Fibroblast of lung (primary cell): ENCODE measurements around the gene PEX16. TPM values are rescaled to one million over a fixed set of nuclear protein-coding genes. Genes with fewer than 3 reads are reported as not detected.
A peak's percentile ranks its signal among the peaks of the same experiment; 100 is the strongest.

ENCODE experiments used
- DNase-seq, 2 donors: peaks; one replicate each; pipeline versions ENCODE4 v3.0.0 to v3.0.0-alpha.2; 2010; ENCODE audit warnings: low read depth in 2 of 2
- H2AFZ ChIP-seq: 2 replicates; pipeline ENCODE4 v1.5.1; 2012; ENCODE audit warnings: low read length, control low read depth, inconsistent platforms
- H3K27ac ChIP-seq: 2 replicates; pipeline ENCODE4 v1.5.1; 2011; ENCODE audit warnings: low read length, control low read depth; ENCODE audit not compliant: insufficient read depth
- H3K27me3 ChIP-seq: 2 replicates; pipeline ENCODE4 v1.5.1; 2011; ENCODE audit warnings: mild to moderate bottlenecking, low read length; ENCODE audit not compliant: control insufficient read depth, insufficient read depth
- H3K36me3 ChIP-seq: 2 replicates; pipeline ENCODE4 v1.5.1; 2011; ENCODE audit warnings: low read length; ENCODE audit not compliant: control insufficient read depth, insufficient read depth
- H3K4me1 ChIP-seq: 2 replicates; pipeline ENCODE4 v1.5.1; 2011; ENCODE audit warnings: low read length; ENCODE audit not compliant: control insufficient read depth, insufficient read depth; ENCODE audit errors: extremely low read depth
- H3K4me2 ChIP-seq: 2 replicates; pipeline ENCODE4 v1.5.1; 2011; ENCODE audit warnings: low read length, control low read depth; ENCODE audit not compliant: insufficient read depth; ENCODE audit errors: extremely low read depth
- H3K4me3 ChIP-seq, 4 experiments: fragments of 200-600 bp in 1 of 4; sonication (generic) in 1 of 4; replicated peaks in 1 of 4; 2 replicates each; pipeline ENCODE4 v1.5.1; 2011 to 2016; ENCODE audit warnings: low read length in 4 of 4, low read depth in 3 of 4, mild to moderate bottlenecking in 3 of 4, control low read depth in 2 of 4, inconsistent platforms in 1 of 4, mixed read lengths in 1 of 4; ENCODE audit not compliant: insufficient read depth in 1 of 4; ENCODE audit errors: control extremely low read depth in 1 of 4
- H3K79me2 ChIP-seq: 2 replicates; pipeline ENCODE4 v1.5.1; 2012; ENCODE audit warnings: mild to moderate bottlenecking, low read length, inconsistent platforms; ENCODE audit not compliant: control insufficient read depth, insufficient read depth
- H3K9ac ChIP-seq: 2 replicates; pipeline ENCODE4 v1.5.1; 2011; ENCODE audit warnings: mild to moderate bottlenecking, low read length, control low read depth; ENCODE audit not compliant: insufficient read depth
- H3K9me3 ChIP-seq: 2 replicates; pipeline ENCODE4 v1.5.1; 2012; ENCODE audit warnings: low read depth, low read length; ENCODE audit not compliant: control insufficient read depth, insufficient read depth
- H4K20me1 ChIP-seq: 2 replicates; pipeline ENCODE4 v1.5.1; 2011; ENCODE audit warnings: low read length; ENCODE audit not compliant: control insufficient read depth, insufficient read depth; ENCODE audit errors: extremely low read depth
- CTCF ChIP-seq, 2 donors: IDR thresholded peaks in 1 of 2; conservative IDR thresholded peaks in 1 of 2; 1 replicate in 1 of 2; 2 replicates in 1 of 2; pipeline ENCODE4 v1.5.1; 2011 to 2012; ENCODE audit warnings: low read length in 2 of 2, control low read depth in 1 of 2, inconsistent platforms in 1 of 2, low read depth in 1 of 2, mild to moderate bottlenecking in 1 of 2
- EZH2 ChIP-seq: IDR thresholded peaks from 2 replicates; pipeline ENCODE4 v1.5.1; 2012; ENCODE audit warnings: low read length, control low read depth, mild to moderate bottlenecking; ENCODE audit errors: missing control alignments
- polyA plus RNA-seq, 2 donors: library from polyadenylated mRNA; depleted of rRNA in 1 of 2; stranded (reverse) in 1 of 2; unstranded in 1 of 2; fragments of >200 nt; gene quantifications; 2 replicates each; pipeline ENCODE4 v1.2.1, GENCODE V29; 2011 to 2012; ENCODE audit warnings: missing spikeins in 1 of 2
- total RNA-seq: library from RNA; depleted of rRNA; stranded (reverse); fragments of >200 nt; gene quantifications from 2 replicates; pipeline ENCODE4 v1.2.1, GENCODE V29; 2014

The PEX16 gene
- total and polyA plus RNA-seq, 2 donors (not counting 1 experiment from before 2014, with no cell fraction given): 11.0 to 44.4 TPM

GRCh38 chr11:45917286-45917622, 423 bp downstream of the PEX16 start:
- no peaks in the 10 kb centered on the region for H4K20me1 ChIP-seq
- peaks cover 12% of the 10 kb centered on the region for H3K27me3 ChIP-seq
- H3K9ac ChIP-seq: peak overlapping the region; percentile 95
- H2AFZ ChIP-seq: peak overlapping the region; percentile 63
- peaks cover 2% of the 10 kb centered on the region for H3K4me1 ChIP-seq
- H3K4me2 ChIP-seq: peak overlapping the region; percentile 76
- H3K27ac ChIP-seq: peak overlapping the region; percentile 94
- TF ChIP-seq EZH2: no peak
- no peak for TF ChIP-seq CTCF (conservative IDR thresholded peaks at IDR 0.05 in 1 of 2, IDR thresholded peaks at IDR 0.05 in 1 of 2; ENCODE audit: low read depth in 1 of 2, low read length in 2 of 2)
- H3K79me2 ChIP-seq: peaks cover 18% of the 10 kb centered on the region
- H3K4me3 ChIP-seq: peak overlapping the region; percentile 83 to 100 (median 96)
- H3K36me3 ChIP-seq: peaks cover 17% of the 10 kb centered on the region
- H3K9me3 ChIP-seq: no peaks in the 10 kb centered on the region
- no peak for DNase-seq

- Histone ChIP-seq H4K20me1 (no peaks in the 10 kb centered on the region), H3K4me1 (peaks cover 2% of the 10 kb centered on the region), H3K9me3 (no peaks in the 10 kb centered on the region), H2AFZ (no peak overlapping the region), H3K36me3 (peaks cover 24% of the 10 kb centered on the region), H3K27ac (no peak overlapping the region), H3K4me3 (no peak overlapping the region), H3K9ac (no peak overlapping the region), H3K79me2 (peaks cover 18% of the 10 kb centered on the region), H3K27me3 (no peaks in the 10 kb centered on the region), H3K4me2 (no peak overlapping the region)
- no peak for DNase-seq
- TF ChIP-seq CTCF (conservative IDR thresholded peaks at IDR 0.05 in 1 of 2, IDR thresholded peaks at IDR 0.05 in 1 of 2; ENCODE audit: low read depth in 1 of 2, low read length in 2 of 2) (no peak), EZH2 (no peak)
Observed at GRCh38 chr11:45915446-45915845, 2.2 kb downstream of the PEX16 start.

GRCh38 chr11:45913942-45914635, 3.6 kb downstream of the PEX16 start:
- Histone ChIP-seq H3K4me3 (no peak overlapping the region), H3K9ac (no peak overlapping the region), H3K4me2 (no peak overlapping the region), H3K27me3 (no peaks in the 10 kb centered on the region), H2AFZ (no peak overlapping the region), H3K4me1 (peaks cover 2% of the 10 kb centered on the region), H4K20me1 (no peaks in the 10 kb centered on the region), H3K36me3 (peaks cover 25% of the 10 kb centered on the region), H3K27ac (no peak overlapping the region), H3K79me2 (peaks cover 18% of the 10 kb centered on the region), H3K9me3 (no peaks in the 10 kb centered on the region)
- no peak for TF ChIP-seq CTCF (conservative IDR thresholded peaks at IDR 0.05 in 1 of 2, IDR thresholded peaks at IDR 0.05 in 1 of 2; ENCODE audit: low read depth in 1 of 2, low read length in 2 of 2)
- no peak for TF ChIP-seq EZH2
- no peak for DNase-seq
